ENCODE data around the gene KIF5C.

- TF ChIP-seq ZNF790 (CRISPR knock-in tag; IDR thresholded peaks at IDR 0.05; ENCODE audit: borderline replicate concordance) (no peak), IKZF1 (IDR thresholded peaks at IDR 0.05) (no peak), CTCF (CRISPR knock-in tag; IDR thresholded peaks at IDR 0.05) (no peak), HCFC1 (IDR thresholded peaks at IDR 0.05; ENCODE audit: low read depth, low read length) (no peak), ZNF589 (CRISPR knock-in tag; conservative IDR thresholded peaks at IDR 0.05) (no peak), THAP7 (CRISPR knock-in tag; IDR thresholded peaks at IDR 0.05) (no peak)
Measured at GRCh38 chr2:148993351-148993750, 118.3 kb downstream of the KIF5C start.
